Ishikawa (cell line): ENCODE data around the gene CRTAP.

Source experiments
- CEBPB ChIP-seq: IDR thresholded peaks from 2 replicates; pipeline ENCODE4 v1.6.1; 2012
- CREB1 ChIP-seq: IDR thresholded peaks from 2 replicates; pipeline ENCODE4 v1.6.1; 2012; ENCODE audit warnings: low read depth
- EGR1 ChIP-seq: IDR thresholded peaks from 2 replicates; pipeline ENCODE4 v1.6.1; 2012
- EP300 ChIP-seq: IDR thresholded peaks from 2 replicates; pipeline ENCODE4 v1.6.1; 2012; ENCODE audit warnings: borderline replicate concordance
- FOXM1 ChIP-seq: IDR thresholded peaks from 2 replicates; pipeline ENCODE4 v1.6.1; 2012; ENCODE audit warnings: low read depth, borderline replicate concordance
- MAX ChIP-seq: IDR thresholded peaks from 2 replicates; pipeline ENCODE4 v1.6.1; 2012
- NFIC ChIP-seq: IDR thresholded peaks from 2 replicates; pipeline ENCODE4 v1.6.1; 2012
- RAD21 ChIP-seq: IDR thresholded peaks from 2 replicates; pipeline ENCODE4 v1.6.1; 2012; ENCODE audit warnings: low read depth
- REST ChIP-seq: IDR thresholded peaks from 2 replicates; pipeline ENCODE4 v1.6.1; 2012; ENCODE audit warnings: low read depth, mild to moderate bottlenecking
- TAF1 ChIP-seq: IDR thresholded peaks from 2 replicates; pipeline ENCODE4 v1.6.1; 2012; ENCODE audit warnings: low read depth, mild to moderate bottlenecking
- TCF12 ChIP-seq: IDR thresholded peaks from 2 replicates; pipeline ENCODE4 v1.6.1; 2012; ENCODE audit warnings: low read depth
- TEAD4 ChIP-seq: IDR thresholded peaks from 2 replicates; pipeline ENCODE4 v1.6.1; 2012
- USF1 ChIP-seq: IDR thresholded peaks from 2 replicates; pipeline ENCODE4 v1.6.1; 2012
- YY1 ChIP-seq: IDR thresholded peaks from 2 replicates; pipeline ENCODE4 v1.6.1; 2012; ENCODE audit warnings: low read depth
- ZBTB7A ChIP-seq: IDR thresholded peaks from 2 replicates; pipeline ENCODE4 v1.6.1; 2012; ENCODE audit warnings: low read depth

Gene CRTAP

GRCh38 chr3:33130144-33130543 is 16.3 kb downstream of the CRTAP start:
- no peak for TF ChIP-seq CEBPB
- TF ChIP-seq CREB1, result no peak
- no peak for TF ChIP-seq EGR1
- no peak for TF ChIP-seq TEAD4
- no peak for TF ChIP-seq YY1
- TF ChIP-seq RAD21, result no peak
- no peak for TF ChIP-seq TAF1
- no peak for TF ChIP-seq MAX
- TF ChIP-seq ZBTB7A, result no peak
- no peak for TF ChIP-seq REST
- no peak for TF ChIP-seq FOXM1
- TF ChIP-seq USF1, result no peak

GRCh38 chr3:33131331-33132018 is 17.7 kb downstream of the CRTAP start:
- TF ChIP-seq RAD21 (peak; percentile 82), EP300 (no peak)

- TF ChIP-seq USF1, result no peak
- TF ChIP-seq NFIC, result no peak
- TF ChIP-seq REST, result no peak
- no peak for TF ChIP-seq TAF1
- no peak for TF ChIP-seq TCF12
- TF ChIP-seq CREB1, result no peak
- TF ChIP-seq ZBTB7A, result no peak
- TF ChIP-seq EP300, result no peak
- TF ChIP-seq CEBPB, result no peak
- TF ChIP-seq YY1, result no peak
- TF ChIP-seq FOXM1, result no peak
- TF ChIP-seq MAX, result no peak
Observed at GRCh38 chr3:33132019-33132360, 18.2 kb downstream of the CRTAP start.

GRCh38 chr3:33134026-33134625 is 20.3 kb downstream of the CRTAP start:
- TF ChIP-seq CREB1, result no peak
- TF ChIP-seq TAF1, result no peak
- no peak for TF ChIP-seq EP300
- TF ChIP-seq TCF12, result no peak
- no peak for TF ChIP-seq RAD21
- no peak for TF ChIP-seq FOXM1
- no peak for TF ChIP-seq REST
- TF ChIP-seq ZBTB7A, result no peak
- TF ChIP-seq CEBPB, result no peak
- TF ChIP-seq NFIC, result no peak
- TF ChIP-seq USF1, result no peak
- no peak for TF ChIP-seq YY1
- TF ChIP-seq MAX, result no peak
- TF ChIP-seq EGR1, result no peak
- TF ChIP-seq TEAD4, result no peak
